H1 (cell line): ENCODE data around the gene MAPRE2. TPM values are rescaled to one million over a fixed set of nuclear protein-coding genes. Genes with fewer than 3 reads are reported as not detected.

Experiments used
- CTCF ChIA-PET: fragments of 300-600 bp; sonication (Branson Sonifier 250); formaldehyde crosslinking; loops from one replicate; lab custom pipeline; 2021; ENCODE audit not compliant: partially characterized antibody; lab: Charles Lee
- POLR2A ChIA-PET: fragments of 300-600 bp; sonication (Branson Sonifier 250); formaldehyde crosslinking; loops from one replicate; lab custom pipeline; 2021; ENCODE audit warnings: inconsistent platforms; ENCODE audit not compliant: partially characterized antibody; lab: Charles Lee
- DNase-seq, 2 experiments: peaks; one replicate each; pipeline versions ENCODE4 v3.0.0 to v3.0.0-alpha.2; 2010 to 2022; ENCODE audit warnings: low spot score in 2 of 2, low read depth in 1 of 2, mixed read lengths in 1 of 2
- FAIRE-seq: peaks from 2 replicates; lab custom pipeline; 2011; peaks lifted over from hg19 to GRCh38; lab: Jason Lieb, UNC
- H2AFZ ChIP-seq: 2 replicates; pipeline ENCODE4 v1.8.1; 2012; ENCODE audit warnings: low read length, inconsistent platforms
- H2AK5ac ChIP-seq: 2 replicates; pipeline ENCODE4 v1.6.1; 2013; ENCODE audit warnings: low read depth, low read length
- H2BK120ac ChIP-seq: replicated peaks from 2 replicates; pipeline ENCODE3; 2013; ENCODE audit warnings: low read depth, low read length, inconsistent platforms
- H2BK12ac ChIP-seq: 2 replicates; pipeline ENCODE4 v1.6.1; 2013; ENCODE audit warnings: low read depth, low read length
- H2BK15ac ChIP-seq: 2 replicates; pipeline ENCODE4 v1.6.1; 2013; ENCODE audit warnings: low read length
- H2BK20ac ChIP-seq: 2 replicates; pipeline ENCODE4 v1.6.1; 2013; ENCODE audit warnings: low read length
- H2BK5ac ChIP-seq: 2 replicates; pipeline ENCODE4 v1.6.1; 2013; ENCODE audit warnings: low read depth, low read length
- H3K14ac ChIP-seq: 2 replicates; pipeline ENCODE4 v1.6.1; 2013; ENCODE audit warnings: inconsistent platforms; ENCODE audit not compliant: insufficient read length
- H3K18ac ChIP-seq: 2 replicates; pipeline ENCODE4 v1.6.1; 2013; ENCODE audit warnings: low read length; ENCODE audit errors: extremely low read depth
- H3K23ac ChIP-seq: 2 replicates; pipeline ENCODE4 v1.6.1; 2013; ENCODE audit warnings: inconsistent platforms; ENCODE audit not compliant: insufficient read length
- H3K23me2 ChIP-seq: 2 replicates; pipeline ENCODE4 v1.6.1; 2013; ENCODE audit warnings: low read depth, low read length
- H3K27ac ChIP-seq: 2 replicates; pipeline ENCODE4 v1.6.1; 2011; ENCODE audit warnings: low read depth, low read length, inconsistent platforms
- H3K27me3 ChIP-seq, 4 experiments: replicated peaks in 1 of 4; 1 replicate in 1 of 4; 2 replicates in 3 of 4; pipeline versions ENCODE4 v1.6.1 to v1.8.1; 2011 to 2013; ENCODE audit warnings: low read length in 3 of 4, mild to moderate bottlenecking in 3 of 4, inconsistent platforms in 2 of 4, mixed read lengths in 2 of 4, moderate library complexity in 1 of 4; ENCODE audit not compliant: control insufficient read depth in 3 of 4, insufficient read depth in 3 of 4; ENCODE audit errors: extremely low read depth in 1 of 4
- H3K36me3 ChIP-seq, 4 experiments: 2 replicates each; pipeline versions ENCODE4 v1.6.1 to v1.8.1; 2011 to 2013; ENCODE audit warnings: mild to moderate bottlenecking in 4 of 4, low read length in 3 of 4, moderate library complexity in 2 of 4, control low read depth in 1 of 4, inconsistent platforms in 1 of 4; ENCODE audit not compliant: insufficient read depth in 4 of 4, control insufficient read depth in 2 of 4
- H3K4ac ChIP-seq: replicated peaks from 2 replicates; pipeline ENCODE3; 2013; ENCODE audit warnings: low read length, low read depth, mixed read lengths, inconsistent platforms; ENCODE audit not compliant: insufficient read length
- H3K4me1 ChIP-seq, 4 experiments: replicated peaks in 1 of 4; 1 replicate in 1 of 4; 2 replicates in 3 of 4; pipeline versions ENCODE4 v1.6.1 to v1.8.1; 2011 to 2013; ENCODE audit warnings: low read length in 3 of 4, inconsistent platforms in 2 of 4, mixed read lengths in 1 of 4; ENCODE audit not compliant: insufficient read depth in 4 of 4, control insufficient read depth in 3 of 4
- H3K4me2 ChIP-seq, 2 experiments: 2 replicates each; pipeline versions ENCODE4 v1.6.1 to v1.8.1; 2011 to 2013; ENCODE audit warnings: low read depth in 2 of 2, low read length in 2 of 2, control low read depth in 1 of 2, inconsistent platforms in 1 of 2, mild to moderate bottlenecking in 1 of 2; ENCODE audit not compliant: insufficient read depth in 1 of 2
- H3K4me3 ChIP-seq, 4 experiments: fragments of 200-600, 300-600 bp in 1 of 4; sonication (generic), shearing (Covaris generic), sonication (Bioruptor Twin) in 1 of 4; 2 replicates each; pipeline versions ENCODE4 v1.5.1 to v1.8.1; 2011 to 2016; ENCODE audit warnings: low read length in 4 of 4, low read depth in 3 of 4, control low read depth in 2 of 4, inconsistent platforms in 2 of 4, mild to moderate bottlenecking in 2 of 4, mixed read lengths in 1 of 4, moderate library complexity in 1 of 4; ENCODE audit not compliant: insufficient read depth in 2 of 4; ENCODE audit errors: extremely low read depth in 1 of 4
- H3K56ac ChIP-seq: replicated peaks from 2 replicates; pipeline ENCODE3; 2013; ENCODE audit warnings: low read depth, mild to moderate bottlenecking, mixed read lengths, low read length, inconsistent platforms; ENCODE audit not compliant: insufficient read length
- H3K79me1 ChIP-seq: 2 replicates; pipeline ENCODE4 v1.6.1; 2013; ENCODE audit warnings: low read depth, low read length, control low read depth
- H3K79me2 ChIP-seq, 2 experiments: 2 replicates each; pipeline versions ENCODE4 v1.6.1 to v1.8.1; 2012 to 2013; ENCODE audit warnings: low read length in 2 of 2, mild to moderate bottlenecking in 2 of 2, inconsistent platforms in 1 of 2; ENCODE audit not compliant: insufficient read depth in 2 of 2, control insufficient read depth in 1 of 2
- H3K9ac ChIP-seq, 4 experiments: replicated peaks in 1 of 4; 1 replicate in 1 of 4; 2 replicates in 3 of 4; pipeline versions ENCODE4 v1.6.1 to v1.8.1; 2011 to 2013; ENCODE audit warnings: low read depth in 3 of 4, low read length in 3 of 4, control low read depth in 2 of 4, mild to moderate bottlenecking in 2 of 4, moderate library complexity in 2 of 4, inconsistent platforms in 1 of 4; ENCODE audit errors: extremely low read depth in 1 of 4
- H3K9me3 ChIP-seq, 2 experiments: 2 replicates each; pipeline versions ENCODE4 v1.6.1 to v1.8.1; 2012 to 2013; ENCODE audit warnings: mild to moderate bottlenecking in 2 of 2, moderate library complexity in 2 of 2, control low read depth in 1 of 2, inconsistent platforms in 1 of 2, low read depth in 1 of 2, low read length in 1 of 2, mixed read lengths in 1 of 2; ENCODE audit not compliant: insufficient read depth in 2 of 2
- H4K20me1 ChIP-seq, 2 experiments: replicated peaks in 1 of 2; 2 replicates each; pipeline versions ENCODE3 to v1.8.1; 2011 to 2013; ENCODE audit warnings: inconsistent platforms in 2 of 2, low read length in 2 of 2, mild to moderate bottlenecking in 1 of 2; ENCODE audit not compliant: insufficient read depth in 2 of 2, control insufficient read depth in 1 of 2
- H4K5ac ChIP-seq: 2 replicates; pipeline ENCODE4 v1.6.1; 2013; ENCODE audit warnings: low read length, low read depth, mixed read lengths, inconsistent platforms; ENCODE audit not compliant: insufficient read length
- H4K8ac ChIP-seq: 2 replicates; pipeline ENCODE4 v1.8.0; 2013; ENCODE audit warnings: mild to moderate bottlenecking, moderate library complexity, low read length, inconsistent platforms; ENCODE audit not compliant: insufficient read depth; ENCODE audit errors: extremely low read depth
- H4K91ac ChIP-seq: replicated peaks from 2 replicates; pipeline ENCODE3; 2013; ENCODE audit warnings: low read length, mixed read lengths, inconsistent platforms; ENCODE audit not compliant: insufficient read length
- CHD2 ChIP-seq: IDR thresholded peaks from 2 replicates; pipeline ENCODE4 v1.6.1; 2012; ENCODE audit warnings: low read length, improper control_type of control experiment
- CTBP2 ChIP-seq: IDR thresholded peaks from 2 replicates; pipeline ENCODE4 v1.7.0; 2011; ENCODE audit warnings: borderline replicate concordance, mild to moderate bottlenecking, moderate library complexity, mixed read lengths, low read length; ENCODE audit not compliant: insufficient read depth, insufficient read length
- EZH2 ChIP-seq: fragments of 200-600 bp; sonication (generic); IDR thresholded peaks from 2 replicates; pipeline ENCODE4 v1.7.1; 2012; ENCODE audit warnings: low read depth, mild to moderate bottlenecking, moderate library complexity, low read length, inconsistent platforms; ENCODE audit not compliant: severe bottlenecking
- FOSL1 ChIP-seq: IDR thresholded peaks from 2 replicates; pipeline ENCODE4 v1.6.1; 2011; ENCODE audit warnings: mild to moderate bottlenecking, low read depth, low read length, moderate library complexity; ENCODE audit not compliant: insufficient read depth
- NANOG ChIP-seq: IDR thresholded peaks from 2 replicates; pipeline ENCODE4 v1.6.1; 2011; ENCODE audit warnings: low read length, low read depth, mild to moderate bottlenecking, inconsistent platforms; ENCODE audit not compliant: insufficient read depth, poor library complexity, severe bottlenecking
- PHF8 ChIP-seq: fragments of 200-600 bp; sonication (generic); conservative IDR thresholded peaks from 2 replicates; pipeline ENCODE4 v1.7.1; 2012; ENCODE audit warnings: low read depth, mild to moderate bottlenecking, inconsistent platforms, low read length, moderate library complexity
- POLR2A ChIP-seq, 2 experiments: IDR thresholded peaks; 1 replicate in 1 of 2; 2 replicates in 1 of 2; pipeline ENCODE4 v1.6.1; 2011; ENCODE audit warnings: low read depth in 2 of 2, low read length in 2 of 2, mild to moderate bottlenecking in 2 of 2; ENCODE audit errors: control extremely low read depth in 1 of 2
- SIX5 ChIP-seq: IDR thresholded peaks from 2 replicates; pipeline ENCODE4 v1.6.1; 2011; ENCODE audit warnings: mild to moderate bottlenecking, low read depth, low read length
- SP2 ChIP-seq: IDR thresholded peaks from 2 replicates; pipeline ENCODE4 v1.6.1; 2012; ENCODE audit warnings: mild to moderate bottlenecking, low read length, inconsistent platforms
- SUZ12 ChIP-seq: fragments of 200-600 bp; sonication (generic); IDR thresholded peaks from 2 replicates; pipeline ENCODE4 v1.6.1; 2012; ENCODE audit warnings: mild to moderate bottlenecking, inconsistent platforms, low read length, moderate library complexity, mixed read lengths
- TBP ChIP-seq: IDR thresholded peaks from 2 replicates; pipeline ENCODE4 v1.6.1; 2011; ENCODE audit warnings: low read depth, low read length, improper control_type of control experiment
- TEAD4 ChIP-seq: IDR thresholded peaks from 2 replicates; pipeline ENCODE4 v1.6.1; 2012; ENCODE audit warnings: low read depth, low read length, inconsistent platforms, mixed read lengths
- USF2 ChIP-seq: IDR thresholded peaks from 2 replicates; pipeline ENCODE4 v1.6.1; 2011; ENCODE audit warnings: low read length, improper control_type of control experiment
- WGBS, 2 experiments: shearing (Covaris generic) in 1 of 2; methylation state at CpG; one replicate each; pipeline versions ENCODE4 v1.1.6 to v1.1.7; 2013 to 2015; ENCODE audit warnings: low lambda C conversion rate in 2 of 2, mixed read lengths in 2 of 2, inconsistent platforms in 1 of 2, low coverage in 1 of 2, missing lambda C conversion rate in 1 of 2; ENCODE audit not compliant: insufficient replicate concordance in 2 of 2, insufficient coverage in 1 of 2, insufficient read length in 1 of 2; ENCODE audit errors: extremely low coverage in 1 of 2, missing lambda C conversion rate in 1 of 2; 5-methylcytosine and 5-hydroxymethylcytosine counted together
- polyA plus RNA-seq, 7 experiments: library from polyadenylated mRNA; depleted of rRNA in 3 of 7; stranded (reverse) in 5 of 7; unstranded in 2 of 7; fragments of >200 nt in 5 of 7; fragments of 200-250 nt in 2 of 7; gene quantifications; 1 replicate in 5 of 7; 2 replicates in 1 of 7; 4 replicates in 1 of 7; pipeline versions ENCODE4 v1.2.1 to v1.2.3, GENCODE V29; 2011 to 2013; ENCODE audit warnings: missing spikeins in 2 of 7, mixed read lengths in 2 of 7
- total RNA-seq: library from RNA; stranded (reverse); fragmentation: NEBNext Ultra II Directional; extraction: Animal tissue kit (Norgen Biotek cat#: 25700); gene quantifications from 2 replicates; pipeline ENCODE4 v1.2.1, GENCODE V29; 2021

The MAPRE2 gene
- total and polyA plus RNA-seq, 2 of the 8 experiments (the other 6 are each of a cell fraction or from before 2014, with no cell fraction given): 32.6 to 33.1 TPM

- Histone ChIP-seq H3K4ac (no peak overlapping the region), H3K18ac (no peak overlapping the region), H3K4me2 (no peak overlapping the region), H3K79me2 (no peaks in the 10 kb centered on the region), H2BK5ac (no peak overlapping the region), H3K36me3 (no peaks in the 10 kb centered on the region; a peak in 2 of 8 replicates), H4K91ac (no peak overlapping the region), H2BK15ac (no peak overlapping the region), H4K20me1 (no peaks in the 10 kb centered on the region), H3K9me3 (no peaks in the 10 kb centered on the region), H3K4me1 (peaks cover 2 to 6% (median 3%) of the 10 kb centered on the region in 4 experiments; a peak in 4 of 7 replicates), H3K14ac (no peak overlapping the region), H3K79me1 (no peaks in the 10 kb centered on the region), H2AK5ac (no peak overlapping the region), H3K27me3 (no peaks in the 10 kb centered on the region), H4K5ac (no peak overlapping the region), H3K4me3 (no peak overlapping the region), H3K9ac (no peak overlapping the region), H2AFZ (no peak overlapping the region), H4K8ac (no peak overlapping the region), H3K23me2 (no peaks in the 10 kb centered on the region), H3K23ac (no peak overlapping the region), H2BK20ac (no peak overlapping the region), H2BK12ac (no peak overlapping the region), H3K56ac (no peak overlapping the region), H3K27ac (no peak overlapping the region), H2BK120ac (no peak overlapping the region)
- FAIRE-seq (no peak), DNase-seq (no peak)
- ChIA-PET CTCF (interaction anchor here (1.2 to 4.9 kb wide), 8 partner anchors 11 to 131 kb away, joined by 3 to 51 read pairs (median 4); no protein-coding TSS in a partner anchor), POLR2A (no interaction called here)
- WGBS, 2 experiments: 87% methylated on average over 10 of the region's 10 CpGs; no CpG with 5 or more reads in 1 of the 2 experiments
- no peak for TF ChIP-seq SIX5
- no peak for TF ChIP-seq FOSL1
- TF ChIP-seq NANOG: no peak
- no peak for TF ChIP-seq USF2
- no peak for TF ChIP-seq EZH2
- no peak for TF ChIP-seq PHF8
- TF ChIP-seq CHD2: no peak
- TF ChIP-seq TEAD4: no peak
- TF ChIP-seq CTBP2: no peak
- TF ChIP-seq SUZ12: no peak
- TF ChIP-seq SP2: no peak
- no peak for TF ChIP-seq POLR2A (IDR thresholded peaks at IDR 0.05; ENCODE audit: control extremely low read depth in 1 of 2, low read depth in 2 of 2, low read length in 2 of 2)
- no peak for TF ChIP-seq TBP
Observed at GRCh38 chr18:35137632-35138031, 96.4 kb downstream of the MAPRE2 start.
